HEK293 (cell line): ENCODE results near the gene TBC1D4.

Source experiments
- CTCF ChIA-PET: fragments of 350-600 bp; formaldehyde crosslinking; extraction: SDS; loops from one replicate; lab custom pipeline; 2021; ENCODE audit warnings: antibody characterized with exemption; lab: Yijun Ruan, JAX
- POLR2A ChIA-PET: fragments of 300-600 bp; formaldehyde crosslinking; extraction: SDS; loops from one replicate; lab custom pipeline; 2020; ENCODE audit warnings: antibody characterized with exemption, inconsistent platforms; lab: Yijun Ruan, JAX
- H3K27ac ChIP-seq: fragments of 200-500 bp; sonication (Bioruptor generic); 2 replicates; pipeline ENCODE4 v1.5.1; 2014; ENCODE audit warnings: low read depth, low read length, control low read depth, inconsistent platforms; ENCODE audit errors: extremely low read depth
- H3K36me3 ChIP-seq, 2 experiments: fragments of 200-500 bp in 1 of 2; sonication (Bioruptor generic) in 1 of 2; 1 replicate in 1 of 2; 2 replicates in 1 of 2; pipeline ENCODE4 v1.5.1; 2014 to 2017; ENCODE audit warnings: inconsistent platforms in 2 of 2, low read length in 2 of 2; ENCODE audit not compliant: control insufficient read depth in 2 of 2, insufficient read depth in 1 of 2
- H3K4me1 ChIP-seq: fragments of 200-500 bp; sonication (Bioruptor generic); 2 replicates; pipeline ENCODE4 v1.5.1; 2014; ENCODE audit warnings: mild to moderate bottlenecking, low read length, inconsistent platforms; ENCODE audit not compliant: control insufficient read depth, insufficient read depth
- H3K4me3 ChIP-seq: 2 replicates; pipeline ENCODE4 v1.5.1; 2011; ENCODE audit warnings: low read depth, mild to moderate bottlenecking, control low read depth, low read length, moderate library complexity
- H3K9me3 ChIP-seq: fragments of 200-500 bp; sonication (Bioruptor generic); 2 replicates; pipeline ENCODE4 v1.5.1; 2014; ENCODE audit warnings: low read depth, low read length, inconsistent platforms; ENCODE audit not compliant: control insufficient read depth, insufficient read depth
- GLI2 ChIP-seq: fragments of 450-650 bp; formaldehyde crosslinking; IDR thresholded peaks from 2 replicates; pipeline ENCODE4; 2017; ENCODE audit warnings: missing biosample characterization, missing genetic modification characterization, low read depth, borderline replicate concordance
- HOXC10 ChIP-seq: sonication (generic); formaldehyde crosslinking; IDR thresholded peaks from 2 replicates; pipeline ENCODE4 v1.8.1; 2023; ENCODE audit warnings: mild to moderate bottlenecking, missing genetic modification reagents
- SP7 ChIP-seq: fragments of 450-650 bp; formaldehyde crosslinking; IDR thresholded peaks from 2 replicates; pipeline ENCODE4 v1.5.1; 2016; ENCODE audit warnings: missing biosample characterization, missing genetic modification characterization
- ZNF2 ChIP-seq: fragments of 450-650 bp; formaldehyde crosslinking; IDR thresholded peaks from 2 replicates; pipeline ENCODE4 v1.5.1; 2016; ENCODE audit warnings: missing biosample characterization, missing genetic modification characterization
- ZNF274 ChIP-seq, 2 experiments: fragments of 200-500 bp in 1 of 2; fragments of 450-650 bp in 1 of 2; sonication (Bioruptor generic) in 1 of 2; formaldehyde crosslinking in 1 of 2; IDR thresholded peaks; 2 replicates each; pipeline versions ENCODE4 v1.5.1 to v1.6.1; 2014 to 2016; ENCODE audit warnings: borderline replicate concordance in 1 of 2, inconsistent platforms in 1 of 2, low read length in 1 of 2, missing biosample characterization in 1 of 2, missing genetic modification characterization in 1 of 2
- ZNF76 ChIP-seq: fragments of 450-650 bp; formaldehyde crosslinking; IDR thresholded peaks from 2 replicates; pipeline ENCODE4; 2016; ENCODE audit warnings: low read depth, missing biosample characterization, missing genetic modification characterization, borderline replicate concordance
- ZNF792 ChIP-seq: fragments of 450-650 bp; formaldehyde crosslinking; IDR thresholded peaks from 2 replicates; pipeline ENCODE4 v1.5.1; 2016; ENCODE audit warnings: missing biosample characterization, missing genetic modification characterization
- TF ChIP-seq, protein P1 (sequence below): IDR thresholded peaks from 2 replicates; pipeline ENCODE4 v1.6.1; 2011; ENCODE audit warnings: mild to moderate bottlenecking, low read depth, low read length, borderline replicate concordance
- TF ChIP-seq, protein P2 (sequence below): fragments of 450-650 bp; formaldehyde crosslinking; IDR thresholded peaks from 2 replicates; pipeline ENCODE4 v1.5.1; 2016; ENCODE audit warnings: missing biosample characterization, missing genetic modification characterization
- TF ChIP-seq, protein P3 (sequence below): fragments of 450-650 bp; formaldehyde crosslinking; IDR thresholded peaks from 2 replicates; pipeline ENCODE4 v1.5.1; 2016; ENCODE audit warnings: missing biosample characterization, missing genetic modification characterization
- TF ChIP-seq, protein P4 (sequence below): fragments of 450-650 bp; formaldehyde crosslinking; IDR thresholded peaks from 2 replicates; pipeline ENCODE4 v1.5.1; 2016; ENCODE audit warnings: missing biosample characterization, missing genetic modification characterization, low read depth

TBC1D4 gene

DNA sequence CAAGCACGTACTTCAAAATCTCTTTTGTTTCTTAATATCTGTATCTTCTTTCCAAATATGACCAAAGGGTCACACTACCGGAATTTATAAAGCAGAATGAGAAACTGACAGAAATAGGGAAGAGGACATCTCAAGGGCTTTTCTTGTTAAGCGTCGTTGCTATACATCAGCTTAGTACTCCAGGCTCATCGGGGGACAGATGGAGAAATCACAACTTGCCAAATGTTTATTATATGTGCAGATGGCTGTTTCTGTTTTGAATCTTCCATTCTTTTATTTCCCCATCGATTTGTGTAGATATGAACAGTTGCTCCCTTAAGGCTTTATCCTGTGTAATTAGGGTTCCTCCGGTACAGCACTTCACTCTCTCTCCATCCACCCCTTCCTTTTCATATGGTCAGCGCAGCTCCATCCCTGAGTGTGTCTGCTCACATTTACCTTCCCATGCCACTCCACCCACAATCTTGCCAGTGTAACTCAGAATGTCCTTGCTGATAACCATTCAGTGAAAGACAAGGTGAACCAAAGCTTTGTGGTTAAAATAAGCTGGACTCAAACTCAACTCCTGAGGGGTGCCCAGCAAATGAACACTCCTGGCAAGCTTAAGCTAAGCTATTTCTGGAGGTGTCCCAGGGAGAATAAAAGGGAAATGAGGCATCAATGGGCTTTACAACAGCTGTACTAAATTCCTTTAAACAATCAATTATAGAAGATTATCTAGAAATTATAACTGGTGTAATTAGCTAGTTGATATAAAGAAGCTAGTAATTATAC lies 51.3 kb downstream of the TBC1D4 start:
- no peaks in the 10 kb centered on the region for H3K4me1 ChIP-seq
- no peak for TF ChIP-seq SP7 (tag by site-specific recombination)
- TF ChIP-seq, protein P1, sequence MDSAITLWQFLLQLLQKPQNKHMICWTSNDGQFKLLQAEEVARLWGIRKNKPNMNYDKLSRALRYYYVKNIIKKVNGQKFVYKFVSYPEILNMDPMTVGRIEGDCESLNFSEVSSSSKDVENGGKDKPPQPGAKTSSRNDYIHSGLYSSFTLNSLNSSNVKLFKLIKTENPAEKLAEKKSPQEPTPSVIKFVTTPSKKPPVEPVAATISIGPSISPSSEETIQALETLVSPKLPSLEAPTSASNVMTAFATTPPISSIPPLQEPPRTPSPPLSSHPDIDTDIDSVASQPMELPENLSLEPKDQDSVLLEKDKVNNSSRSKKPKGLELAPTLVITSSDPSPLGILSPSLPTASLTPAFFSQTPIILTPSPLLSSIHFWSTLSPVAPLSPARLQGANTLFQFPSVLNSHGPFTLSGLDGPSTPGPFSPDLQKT = 0 out of 2 replicates have a peak, but pooled peaks have one; percentile 17
- TF ChIP-seq, all 188 proteins: peak for 1
- no peak overlapping the region for H3K27ac ChIP-seq
- H3K9me3 ChIP-seq = no peaks in the 10 kb centered on the region
- H3K4me3 ChIP-seq = no peak overlapping the region
- no peaks in the 10 kb centered on the region for H3K36me3 ChIP-seq
- CTCF ChIA-PET = interaction anchor here (1.0 to 1.9 kb wide), 3 partner anchors 16 to 57 kb away, joined by 3 to 7 read pairs (median 4); no protein-coding TSS in a partner anchor
- POLR2A ChIA-PET = no interaction called here

GRCh38 chr13:75426421-75426820 lies 55.5 kb downstream of the TBC1D4 start:
- POLR2A ChIA-PET = no interaction called here
- H3K4me1 ChIP-seq = no peaks in the 10 kb centered on the region
- no peak for TF ChIP-seq ZNF76 (tag by site-specific recombination)
- no peaks in the 10 kb centered on the region for H3K9me3 ChIP-seq
- no peak overlapping the region for H3K4me3 ChIP-seq
- no peak overlapping the region for H3K27ac ChIP-seq
- CTCF ChIA-PET = no interaction called here
- no peaks in the 10 kb centered on the region for H3K36me3 ChIP-seq

- no peak overlapping the region for H3K4me3 ChIP-seq
- CTCF ChIA-PET = no interaction called here
- TF ChIP-seq ZNF76 (tag by site-specific recombination) (no peak), ZNF2 (tag by site-specific recombination) (no peak), HOXC10 (CRISPR knock-in tag) (no peak), ZNF792 (tag by site-specific recombination) (no peak), GLI2 (tag by site-specific recombination) (no peak), ZNF274 (IDR thresholded peaks at IDR 0.05; ENCODE audit: low read length) (no peak), ZNF274 (tag by site-specific recombination; IDR thresholded peaks at IDR 0.05; ENCODE audit: borderline replicate concordance) (no peak)
- TF ChIP-seq, protein P2, sequence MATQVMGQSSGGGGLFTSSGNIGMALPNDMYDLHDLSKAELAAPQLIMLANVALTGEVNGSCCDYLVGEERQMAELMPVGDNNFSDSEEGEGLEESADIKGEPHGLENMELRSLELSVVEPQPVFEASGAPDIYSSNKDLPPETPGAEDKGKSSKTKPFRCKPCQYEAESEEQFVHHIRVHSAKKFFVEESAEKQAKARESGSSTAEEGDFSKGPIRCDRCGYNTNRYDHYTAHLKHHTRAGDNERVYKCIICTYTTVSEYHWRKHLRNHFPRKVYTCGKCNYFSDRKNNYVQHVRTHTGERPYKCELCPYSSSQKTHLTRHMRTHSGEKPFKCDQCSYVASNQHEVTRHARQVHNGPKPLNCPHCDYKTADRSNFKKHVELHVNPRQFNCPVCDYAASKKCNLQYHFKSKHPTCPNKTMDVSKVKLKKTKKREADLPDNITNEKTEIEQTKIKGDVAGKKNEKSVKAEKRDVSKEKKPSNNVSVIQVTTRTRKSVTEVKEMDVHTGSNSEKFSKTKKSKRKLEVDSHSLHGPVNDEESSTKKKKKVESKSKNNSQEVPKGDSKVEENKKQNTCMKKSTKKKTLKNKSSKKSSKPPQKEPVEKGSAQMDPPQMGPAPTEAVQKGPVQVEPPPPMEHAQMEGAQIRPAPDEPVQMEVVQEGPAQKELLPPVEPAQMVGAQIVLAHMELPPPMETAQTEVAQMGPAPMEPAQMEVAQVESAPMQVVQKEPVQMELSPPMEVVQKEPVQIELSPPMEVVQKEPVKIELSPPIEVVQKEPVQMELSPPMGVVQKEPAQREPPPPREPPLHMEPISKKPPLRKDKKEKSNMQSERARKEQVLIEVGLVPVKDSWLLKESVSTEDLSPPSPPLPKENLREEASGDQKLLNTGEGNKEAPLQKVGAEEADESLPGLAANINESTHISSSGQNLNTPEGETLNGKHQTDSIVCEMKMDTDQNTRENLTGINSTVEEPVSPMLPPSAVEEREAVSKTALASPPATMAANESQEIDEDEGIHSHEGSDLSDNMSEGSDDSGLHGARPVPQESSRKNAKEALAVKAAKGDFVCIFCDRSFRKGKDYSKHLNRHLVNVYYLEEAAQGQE = no peak
- TF ChIP-seq, protein P3, sequence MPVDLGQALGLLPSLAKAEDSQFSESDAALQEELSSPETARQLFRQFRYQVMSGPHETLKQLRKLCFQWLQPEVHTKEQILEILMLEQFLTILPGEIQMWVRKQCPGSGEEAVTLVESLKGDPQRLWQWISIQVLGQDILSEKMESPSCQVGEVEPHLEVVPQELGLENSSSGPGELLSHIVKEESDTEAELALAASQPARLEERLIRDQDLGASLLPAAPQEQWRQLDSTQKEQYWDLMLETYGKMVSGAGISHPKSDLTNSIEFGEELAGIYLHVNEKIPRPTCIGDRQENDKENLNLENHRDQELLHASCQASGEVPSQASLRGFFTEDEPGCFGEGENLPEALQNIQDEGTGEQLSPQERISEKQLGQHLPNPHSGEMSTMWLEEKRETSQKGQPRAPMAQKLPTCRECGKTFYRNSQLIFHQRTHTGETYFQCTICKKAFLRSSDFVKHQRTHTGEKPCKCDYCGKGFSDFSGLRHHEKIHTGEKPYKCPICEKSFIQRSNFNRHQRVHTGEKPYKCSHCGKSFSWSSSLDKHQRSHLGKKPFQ (tag by site-specific recombination) = no peak
- TF ChIP-seq, protein P4, sequence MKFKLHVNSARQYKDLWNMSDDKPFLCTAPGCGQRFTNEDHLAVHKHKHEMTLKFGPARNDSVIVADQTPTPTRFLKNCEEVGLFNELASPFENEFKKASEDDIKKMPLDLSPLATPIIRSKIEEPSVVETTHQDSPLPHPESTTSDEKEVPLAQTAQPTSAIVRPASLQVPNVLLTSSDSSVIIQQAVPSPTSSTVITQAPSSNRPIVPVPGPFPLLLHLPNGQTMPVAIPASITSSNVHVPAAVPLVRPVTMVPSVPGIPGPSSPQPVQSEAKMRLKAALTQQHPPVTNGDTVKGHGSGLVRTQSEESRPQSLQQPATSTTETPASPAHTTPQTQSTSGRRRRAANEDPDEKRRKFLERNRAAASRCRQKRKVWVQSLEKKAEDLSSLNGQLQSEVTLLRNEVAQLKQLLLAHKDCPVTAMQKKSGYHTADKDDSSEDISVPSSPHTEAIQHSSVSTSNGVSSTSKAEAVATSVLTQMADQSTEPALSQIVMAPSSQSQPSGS = no peak
- H3K9me3 ChIP-seq = no peaks in the 10 kb centered on the region
- no peaks in the 10 kb centered on the region for H3K36me3 ChIP-seq
- POLR2A ChIA-PET = no interaction called here
- no peaks in the 10 kb centered on the region for H3K4me1 ChIP-seq
- H3K27ac ChIP-seq = no peak overlapping the region
Observed at GRCh38 chr13:75425216-75426009, 56.6 kb downstream of the TBC1D4 start.
